PC-3 (cell line): ENCODE measurements around the gene AGR3. TPM values are rescaled to one million over a fixed set of nuclear protein-coding genes. Genes with fewer than 3 reads are reported as not detected.

ENCODE experiments used
- ATAC-seq: fragments of 200-7000 bp; cut with Tn5 transposase; 2 replicates; pipeline ENCODE4 v1.9.1; 2020; ENCODE audit warnings: mild to moderate bottlenecking, moderate library complexity
- BruUV-seq: library from RNA; stranded (reverse); fragments of 400-500 nt; replicated peaks from 2 replicates; lab custom pipeline; 2021; lab: Mats Ljungman, UMichigan
- CTCF ChIA-PET: fragments of 300-600 bp; sonication (Branson Sonifier 250); formaldehyde crosslinking; loops from one replicate; lab custom pipeline; 2022; ENCODE audit warnings: antibody characterized with exemption; lab: Charles Lee
- POLR2A ChIA-PET: fragments of 300-600 bp; sonication (Branson Sonifier 250); formaldehyde crosslinking; loops from one replicate; lab custom pipeline; 2022; ENCODE audit warnings: antibody characterized with exemption; ENCODE audit not compliant: unreplicated experiment; lab: Charles Lee
- DNase-seq: peaks from one replicate; pipeline ENCODE4 v3.0.0-alpha.2; 2015
- H2AFZ ChIP-seq: fragments of 300-600 bp; sonication (generic); 2 replicates; pipeline ENCODE4 v1.6.0; 2016; ENCODE audit warnings: antibody characterized with exemption, low read length
- H3F3A ChIP-seq: fragments of 300-600 bp; sonication (generic); one replicate; pipeline ENCODE4 v1.6.0; 2017; ENCODE audit warnings: antibody characterized with exemption, low read length, control low read depth, mild to moderate bottlenecking; ENCODE audit not compliant: unreplicated experiment
- H3K27ac ChIP-seq: fragments of 300-600 bp; sonication (generic); 2 replicates; pipeline ENCODE4 v1.5.1; 2016; ENCODE audit warnings: mild to moderate bottlenecking, low read length
- H3K27me3 ChIP-seq: fragments of 300-600 bp; sonication (generic); 2 replicates; pipeline ENCODE4 v1.6.1; 2016; ENCODE audit warnings: low read length, mixed read lengths
- H3K36me3 ChIP-seq: fragments of 300-600 bp; sonication (generic); 2 replicates; pipeline ENCODE4 v1.6.1; 2016; ENCODE audit warnings: low read depth, mixed run types, low read length, mixed read lengths
- H3K4me1 ChIP-seq: fragments of 300-600 bp; sonication (generic); 2 replicates; pipeline ENCODE4 v1.5.1; 2016; ENCODE audit warnings: low read length; ENCODE audit not compliant: insufficient read depth
- H3K4me2 ChIP-seq: fragments of 300-600 bp; sonication (generic); 2 replicates; pipeline ENCODE4 v1.6.0; 2016; ENCODE audit warnings: low read length
- H3K4me3 ChIP-seq: fragments of 300-600 bp; sonication (generic); 2 replicates; pipeline ENCODE4 v1.5.1; 2016; ENCODE audit warnings: mild to moderate bottlenecking, low read length, mixed read lengths
- H3K79me2 ChIP-seq: fragments of 300-600 bp; sonication (generic); 2 replicates; pipeline ENCODE4 v1.6.1; 2017; ENCODE audit warnings: low read length, mixed read lengths
- H3K9ac ChIP-seq: fragments of 300-600 bp; sonication (generic); 2 replicates; pipeline ENCODE4 v1.6.0; 2016; ENCODE audit warnings: mild to moderate bottlenecking, low read length
- H3K9me2 ChIP-seq: fragments of 300-600 bp; sonication (generic); replicated peaks from 2 replicates; pipeline ENCODE4 v1.6.1; 2016; ENCODE audit warnings: mixed run types, low read length, mixed read lengths
- H3K9me3 ChIP-seq: fragments of 300-600 bp; sonication (generic); 2 replicates; pipeline ENCODE4 v1.6.1; 2016; ENCODE audit warnings: low read length, mixed read lengths
- H4K20me1 ChIP-seq: fragments of 300-600 bp; sonication (generic); 2 replicates; pipeline ENCODE4 v1.6.1; 2016; ENCODE audit warnings: low read length, mixed read lengths
- CTCF ChIP-seq: fragments of 300-600 bp; sonication (generic); conservative IDR thresholded peaks from 2 replicates; pipeline ENCODE4 v1.5.1; 2017; ENCODE audit warnings: antibody characterized with exemption, low read depth, mild to moderate bottlenecking, low read length
- EZH2 ChIP-seq: fragments of 300-600 bp; sonication (generic); IDR thresholded peaks from one replicate; pipeline ENCODE4 v1.6.1; 2017; ENCODE audit warnings: antibody characterized with exemption, mild to moderate bottlenecking, low read length; ENCODE audit not compliant: unreplicated experiment
- EZH2phosphoT487 ChIP-seq: fragments of 300-600 bp; sonication (generic); IDR thresholded peaks from 2 replicates; pipeline ENCODE4 v1.6.1; 2018; ENCODE audit warnings: mild to moderate bottlenecking, antibody characterized with exemption, low read length, borderline replicate concordance
- intact Hi-C: fragments of 100-400 bp; cut with micrococcal nuclease; formaldehyde crosslinking; loops from 2 replicates; pipeline ENCODE4 v1.9.0; 2023
- total RNA-seq: library from RNA; depleted of rRNA; stranded (reverse); fragments of >200 nt; gene quantifications from 2 replicates; pipeline ENCODE4 v1.2.3, GENCODE V29; 2014

The AGR3 gene
- total RNA-seq, 1 experiment from 2014 or later = not detected

DNA sequence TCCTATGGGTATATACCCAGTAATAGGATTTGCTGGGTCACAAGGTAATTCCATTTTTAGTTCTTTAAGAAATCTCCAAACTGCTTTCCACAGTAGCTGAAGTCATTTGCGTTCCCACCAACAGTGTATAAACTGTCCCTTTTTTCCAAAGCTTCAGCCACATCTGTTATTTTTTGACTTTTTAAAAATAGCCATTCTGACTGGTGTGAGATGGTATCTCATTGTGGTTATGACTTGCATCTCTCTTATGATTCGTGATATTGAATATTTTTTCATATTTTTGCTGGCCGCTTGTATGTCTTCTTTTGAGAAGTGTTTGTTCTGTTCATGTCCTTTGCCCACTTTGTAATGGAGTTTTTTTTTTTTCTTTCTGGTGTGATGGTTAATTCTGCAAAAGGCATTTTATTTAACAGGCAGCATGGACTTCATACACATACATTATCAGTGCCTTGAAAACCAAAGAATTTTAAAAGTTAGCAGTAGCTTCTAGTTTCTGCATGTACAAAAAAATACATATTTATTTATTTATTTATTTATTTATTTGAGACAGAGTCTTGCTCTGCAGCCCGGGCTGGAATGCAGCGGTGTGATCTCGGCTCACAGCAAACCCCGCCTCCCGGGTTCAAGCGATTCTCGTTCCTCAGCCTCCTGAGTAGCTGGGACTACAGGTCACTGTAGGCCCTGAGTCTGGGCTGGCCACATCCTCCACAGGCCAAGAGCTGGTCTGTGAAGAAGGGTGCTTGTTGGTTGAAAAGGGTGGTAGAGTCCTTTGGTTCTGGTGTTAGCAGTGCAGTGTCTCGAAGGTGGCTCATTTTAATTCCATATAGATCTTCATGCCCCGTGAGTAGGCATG, 32.3 kb downstream of the AGR3 start:
- TF ChIP-seq CTCF = no peak
- no peak for TF ChIP-seq EZH2
- Histone ChIP-seq H2AFZ (no peak overlapping the region), H3K79me2 (no peaks in the 10 kb centered on the region), H3K27ac (no peak overlapping the region), H3K36me3 (no peaks in the 10 kb centered on the region), H3K4me1 (peaks cover 38% of the 10 kb centered on the region), H4K20me1 (no peaks in the 10 kb centered on the region), H3K9me3 (no peaks in the 10 kb centered on the region), H3F3A (peaks cover 4% of the 10 kb centered on the region), H3K9me2 (no peaks in the 10 kb centered on the region), H3K4me3 (no peak overlapping the region), H3K4me2 (no peak overlapping the region), H3K9ac (no peak overlapping the region), H3K27me3 (no peaks in the 10 kb centered on the region)
- intact Hi-C loops = no loop called here
- no peak for ATAC-seq
- POLR2A ChIA-PET = interaction anchor here (0.7 kb wide), 1 partner anchor 42 kb away, joined by 3 read pairs; no protein-coding TSS in a partner anchor
- DNase-seq = no peak
- CTCF ChIA-PET = no interaction called here
- no TSS peak for BruUV-seq

DNA sequence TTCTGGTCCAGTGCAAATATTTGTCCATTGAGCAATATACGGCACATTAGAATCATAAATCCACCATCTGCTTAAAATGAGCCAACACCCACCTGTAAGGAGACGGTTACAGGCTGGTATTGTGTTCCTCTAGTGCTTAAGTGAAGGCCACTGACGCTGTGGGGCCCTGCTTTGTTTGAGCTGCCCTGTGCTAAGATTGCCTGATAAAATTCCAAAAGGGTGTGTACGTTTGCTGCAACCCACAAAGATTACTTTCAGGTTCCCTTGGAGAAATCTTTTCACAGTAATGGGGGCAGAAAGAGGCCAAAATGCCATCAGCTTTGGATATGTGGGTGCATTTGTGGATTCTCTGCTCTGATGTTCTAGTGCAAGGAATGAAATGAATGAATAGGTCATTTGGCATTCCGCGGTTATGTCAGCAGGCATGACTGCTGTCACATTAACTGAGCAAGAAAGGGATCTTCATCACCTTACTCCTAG, 34.4 kb downstream of the AGR3 start:
- BruUV-seq = no TSS peak
- H3K4me2 ChIP-seq = peak overlapping the region; percentile 93
- DNase-seq (peak; percentile 95), ATAC-seq (peak; percentile 99)
- H3K4me1 ChIP-seq = peaks cover 38% of the 10 kb centered on the region
- H3K9me3 ChIP-seq = no peaks in the 10 kb centered on the region
- CTCF ChIA-PET = interaction anchor here (0.6 to 0.7 kb wide), 4 partner anchors 37 to 152 kb away, joined by 3 to 4 read pairs (median 3); partner anchors contain the start of gene AGR2
- H3K79me2 ChIP-seq = no peaks in the 10 kb centered on the region
- intact Hi-C loops = loop anchor here (1.0 to 2.0 kb wide), 4 partner anchors 34 to 69 kb away; no protein-coding TSS in a partner anchor
- peak overlapping the region; percentile 97 for H3K27ac ChIP-seq
- H3K27me3 ChIP-seq = no peaks in the 10 kb centered on the region
- no peaks in the 10 kb centered on the region for H3K36me3 ChIP-seq
- H3K4me3 ChIP-seq = peak overlapping the region; percentile 61
- no peaks in the 10 kb centered on the region for H3K9me2 ChIP-seq
- peaks cover 4% of the 10 kb centered on the region for H3F3A ChIP-seq
- peak overlapping the region; percentile 64 for H2AFZ ChIP-seq
- POLR2A ChIA-PET = interaction anchor here (0.5 to 0.7 kb wide), 2 partner anchors 395 to 1025 kb away, joined by 3 read pairs; no protein-coding TSS in a partner anchor
- H4K20me1 ChIP-seq = no peaks in the 10 kb centered on the region
- H3K9ac ChIP-seq = peak overlapping the region; percentile 76
- no peak for TF ChIP-seq EZH2
- no peak for TF ChIP-seq CTCF
- no peak for TF ChIP-seq EZH2phosphoT487
